ENCODE results near the gene SELENOI. TPM values are rescaled to one million over a fixed set of nuclear protein-coding genes. Genes with fewer than 3 reads are reported as not detected.
A peak's percentile ranks its signal among the peaks of the same experiment; 100 is the strongest.

The SELENOI gene
- total and polyA plus RNA-seq, 8 donors = 15.9 to 34.4 (median 17.9) TPM

DNA sequence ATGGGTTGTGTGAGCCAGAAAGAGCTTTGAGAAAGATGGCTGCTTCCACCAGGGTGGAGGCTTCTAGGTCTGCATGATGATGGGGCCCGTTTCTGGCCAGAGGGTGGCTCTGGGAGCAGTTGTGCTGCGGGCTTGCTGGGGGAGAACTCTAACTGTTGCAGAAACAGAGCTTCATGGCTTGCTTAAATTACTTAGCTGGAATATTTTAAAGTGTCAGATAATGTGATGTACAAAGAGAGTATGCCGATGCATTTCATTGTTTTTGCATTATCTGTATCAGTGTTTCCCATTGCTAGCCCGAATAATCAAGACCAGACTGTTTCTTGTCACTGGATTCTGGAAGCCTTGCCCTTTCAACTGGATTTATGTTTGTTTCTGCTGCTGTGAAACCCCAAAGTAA, 49.5 kb downstream of the SELENOI start:
- Histone ChIP-seq H3K27ac (no peak overlapping the region), H3K4me3 (no peak overlapping the region), H3K36me3 (peaks cover 0 to 18% of the 10 kb centered on the region in 2 donors), H3K4me1 (no peaks in the 10 kb centered on the region), H3K9me3 (no peaks in the 10 kb centered on the region), H3K27me3 (no peaks in the 10 kb centered on the region)
- ATAC-seq (no peak), DNase-seq (no peak)
- intact Hi-C loops (cut with DNase I) = no loop called here
- TF ChIP-seq, protein P1, sequence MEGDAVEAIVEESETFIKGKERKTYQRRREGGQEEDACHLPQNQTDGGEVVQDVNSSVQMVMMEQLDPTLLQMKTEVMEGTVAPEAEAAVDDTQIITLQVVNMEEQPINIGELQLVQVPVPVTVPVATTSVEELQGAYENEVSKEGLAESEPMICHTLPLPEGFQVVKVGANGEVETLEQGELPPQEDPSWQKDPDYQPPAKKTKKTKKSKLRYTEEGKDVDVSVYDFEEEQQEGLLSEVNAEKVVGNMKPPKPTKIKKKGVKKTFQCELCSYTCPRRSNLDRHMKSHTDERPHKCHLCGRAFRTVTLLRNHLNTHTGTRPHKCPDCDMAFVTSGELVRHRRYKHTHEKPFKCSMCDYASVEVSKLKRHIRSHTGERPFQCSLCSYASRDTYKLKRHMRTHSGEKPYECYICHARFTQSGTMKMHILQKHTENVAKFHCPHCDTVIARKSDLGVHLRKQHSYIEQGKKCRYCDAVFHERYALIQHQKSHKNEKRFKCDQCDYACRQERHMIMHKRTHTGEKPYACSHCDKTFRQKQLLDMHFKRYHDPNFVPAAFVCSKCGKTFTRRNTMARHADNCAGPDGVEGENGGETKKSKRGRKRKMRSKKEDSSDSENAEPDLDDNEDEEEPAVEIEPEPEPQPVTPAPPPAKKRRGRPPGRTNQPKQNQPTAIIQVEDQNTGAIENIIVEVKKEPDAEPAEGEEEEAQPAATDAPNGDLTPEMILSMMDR (IDR thresholded peaks at IDR 0.05) = no peak

DNA sequence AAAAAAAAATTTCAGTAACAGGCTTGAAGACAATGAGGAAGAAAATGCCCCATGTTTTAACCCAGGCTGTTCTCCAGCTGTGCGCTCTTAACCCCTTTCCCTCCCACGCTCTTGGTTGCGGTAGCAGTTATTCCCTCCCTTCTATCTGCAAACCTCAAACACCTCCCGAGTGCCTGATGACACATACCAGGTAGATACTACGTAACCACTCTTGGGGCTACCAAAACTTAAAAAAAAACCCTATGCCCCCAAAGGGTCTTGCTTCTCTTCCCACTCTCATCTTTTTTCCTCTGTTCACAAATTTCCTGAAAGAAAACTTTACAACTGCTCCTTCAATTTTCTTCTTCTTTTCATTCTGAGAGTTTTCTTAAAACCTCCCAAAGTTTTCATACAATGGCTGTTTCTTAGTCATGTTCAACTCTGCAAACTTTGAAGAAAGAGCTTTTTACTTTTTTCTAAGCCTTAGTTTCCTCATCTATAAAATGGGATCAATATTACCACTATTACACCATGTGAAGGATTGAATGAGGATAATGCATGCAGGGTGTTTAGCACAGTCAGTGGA, 50.9 kb downstream of the SELENOI start:
- intact Hi-C loops (cut with DNase I) = no loop called here

DNA sequence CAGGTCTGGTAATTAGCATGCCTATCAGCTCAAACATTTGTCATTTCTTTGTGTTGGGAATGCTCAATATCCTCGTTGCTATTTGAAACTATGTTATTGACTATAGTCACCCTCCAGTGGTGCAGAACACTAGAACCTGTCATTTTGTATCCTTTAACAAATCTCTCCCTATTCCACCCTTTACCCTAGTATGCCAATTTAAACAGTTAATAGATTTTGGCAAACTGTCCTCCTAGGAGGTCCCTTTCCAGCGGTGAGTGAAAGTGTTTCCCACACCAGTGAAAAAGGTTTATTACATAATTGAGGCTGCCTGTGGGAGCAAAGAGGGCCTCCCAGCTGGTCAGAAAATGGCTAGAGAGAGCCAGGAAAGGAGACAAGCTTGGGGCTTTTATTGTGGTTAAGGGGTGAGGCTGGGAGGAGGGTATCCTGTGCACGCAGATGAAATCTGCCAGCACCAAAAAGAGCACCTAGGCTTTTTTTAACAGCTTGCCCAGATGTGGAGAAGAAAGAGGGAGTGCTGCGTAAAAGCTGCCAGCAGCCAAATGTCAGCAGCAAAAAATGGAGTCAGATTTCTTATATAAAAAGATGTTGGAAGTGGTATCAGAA, 53.9 kb downstream of the SELENOI start:
- Histone ChIP-seq H3K9me3 (no peaks in the 10 kb centered on the region), H3K4me3 (no peak overlapping the region), H3K27ac (no peak overlapping the region), H3K27me3 (peaks cover 0 to 23% of the 10 kb centered on the region in 2 donors), H3K36me3 (peaks cover 0 to 12% of the 10 kb centered on the region in 2 donors), H3K4me1 (peaks cover 0 to 9% of the 10 kb centered on the region in 2 donors)
- DNase-seq (no peak), ATAC-seq (no peak)
- intact Hi-C loops (cut with DNase I) = no loop called here
- TF ChIP-seq, protein P1 (IDR thresholded peaks at IDR 0.05) = no peak

More for the DNA sequence above, 50.9 kb downstream of the SELENOI start:
- Histone ChIP-seq H3K4me3 (no peak overlapping the region), H3K9me3 (no peaks in the 10 kb centered on the region), H3K36me3 (peaks cover 0 to 18% of the 10 kb centered on the region in 2 donors), H3K4me1 (peaks cover 0 to 4% of the 10 kb centered on the region in 2 donors), H3K27ac (no peak overlapping the region), H3K27me3 (peaks cover 0 to 12% of the 10 kb centered on the region in 2 donors)
- no peak for ATAC-seq
- DNase-seq = no peak
- TF ChIP-seq, protein P1 (IDR thresholded peaks at IDR 0.05) = no peak

DNA sequence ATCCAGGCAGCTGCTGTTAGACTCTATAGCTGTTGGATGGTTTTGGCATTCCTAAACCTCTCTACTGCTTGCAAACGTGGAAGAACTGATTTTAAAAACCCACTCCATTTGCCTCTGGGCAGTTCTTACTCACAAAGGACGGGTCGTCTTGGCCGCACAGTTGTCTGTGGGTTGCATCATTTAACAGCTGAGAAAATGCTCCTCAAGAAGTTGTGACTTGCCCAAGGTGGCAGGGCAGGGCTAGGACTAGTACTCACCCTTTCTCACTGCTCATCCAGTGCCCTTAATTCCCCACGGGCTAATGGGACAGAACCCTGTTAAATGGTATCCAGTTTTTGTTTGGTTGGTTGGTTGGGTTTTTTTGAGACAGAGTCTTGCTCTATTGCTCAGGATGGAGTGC, 54.8 kb downstream of the SELENOI start:
- Histone ChIP-seq H3K27me3 (peaks cover 0 to 23% of the 10 kb centered on the region in 2 donors), H3K36me3 (peaks cover 0 to 5% of the 10 kb centered on the region in 2 donors), H3K27ac (no peak overlapping the region), H3K9me3 (no peaks in the 10 kb centered on the region), H3K4me3 (no peak overlapping the region), H3K4me1 (peaks cover 0 to 9% of the 10 kb centered on the region in 2 donors)
- TF ChIP-seq, protein P1 (IDR thresholded peaks at IDR 0.05) = no peak
- no peak for ATAC-seq
- DNase-seq = no peak
- intact Hi-C loops (cut with DNase I) = no loop called here

DNA sequence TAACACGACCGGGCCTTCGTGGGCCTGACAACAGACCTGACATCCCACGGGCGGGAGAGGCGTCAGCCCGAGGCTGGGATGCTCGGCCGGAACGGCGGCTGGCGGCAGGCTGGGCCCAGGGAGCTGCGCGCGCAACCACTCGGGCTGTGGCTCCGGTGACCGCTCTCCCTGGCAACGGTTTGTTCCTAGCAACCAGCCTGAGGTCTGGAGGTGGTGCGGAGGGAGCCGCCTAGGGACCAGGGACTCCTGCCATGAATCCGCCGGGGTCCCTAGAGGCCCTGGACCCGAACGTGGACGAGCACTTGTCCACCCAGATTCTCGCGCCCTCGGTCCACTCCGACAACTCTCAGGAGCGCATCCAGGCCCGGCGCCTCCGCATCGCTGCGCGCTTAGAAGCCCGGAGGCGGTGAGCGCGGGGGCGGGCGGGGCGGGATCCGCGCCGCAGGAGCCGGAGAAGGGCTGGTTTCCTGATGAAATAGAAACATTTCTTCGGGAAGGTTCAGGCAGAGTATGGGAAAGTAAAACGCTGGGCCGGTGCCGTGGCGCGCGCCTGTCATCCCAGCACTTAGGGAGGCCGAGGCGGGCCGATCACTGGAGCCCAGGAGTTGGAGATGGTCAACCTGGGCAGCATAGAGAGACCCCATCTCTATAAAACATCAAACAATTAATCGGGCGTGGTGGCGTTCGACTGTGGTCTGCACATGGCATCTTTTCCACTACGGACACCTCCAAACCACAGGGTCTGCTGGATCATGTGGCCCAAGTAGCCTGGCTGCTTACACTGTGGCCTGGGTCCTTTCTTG, 56.0 kb downstream of the SELENOI start, which contains the start of gene DRC1:
Gene DRC1, plus strand, starts transcription at position 182 of the 803 bp plus-strand sequence. Its CDS starts 70 bp downstream, at position 252.
- peak within 1 kb of the TSS in 1 of 2 donors; percentile 6 for H3K4me3 ChIP-seq
- ATAC-seq (peak; percentile 85), DNase-seq (peak; percentile 63 to 84 (median 76))
- no peak within 1 kb of the TSS for H3K27ac ChIP-seq
- no peaks in the 10 kb centered on the region for H3K36me3 ChIP-seq
- TF ChIP-seq, protein P1 (IDR thresholded peaks at IDR 0.05) = no peak
- peaks cover 0 to 23% of the 10 kb centered on the region in 2 donors for H3K27me3 ChIP-seq
- no peaks in the 10 kb centered on the region for H3K9me3 ChIP-seq
- intact Hi-C loops (cut with DNase I) = no loop called here
- H3K4me1 ChIP-seq = peaks cover 0 to 9% of the 10 kb centered on the region in 2 donors

All from left lung (tissue), 10 donors.